Measurements from ENCODE around the gene NSL1. TPM values are rescaled to one million over a fixed set of nuclear protein-coding genes. Genes with fewer than 3 reads are reported as not detected.

Gene NSL1
- total RNA-seq, 2 donors from 2014 or later: 17.1 to 33.9 TPM

- no peak for TF ChIP-seq CTCF (IDR thresholded peaks at IDR 0.05)
- H3K36me3 ChIP-seq: no peaks in the 10 kb centered on the region
- DNase-seq: peak; percentile 43
- H3K9me3 ChIP-seq: no peaks in the 10 kb centered on the region
- H3K27me3 ChIP-seq: peaks cover 57% of the 10 kb centered on the region
- intact Hi-C loops (cut with DNase I): no loop called here
- H3K4me3 ChIP-seq: peak overlapping the region; percentile 53
- peak overlapping the region; percentile 62 for H3K27ac ChIP-seq
- H3K4me1 ChIP-seq: peaks cover 11% of the 10 kb centered on the region
- H3K9ac ChIP-seq (ENCODE audit: low read depth in 2 of 2, low read length in 2 of 2): no peak overlapping the region
Observed at GRCh38 chr1:212700892-212701819, 90.4 kb downstream of the NSL1 start.

GRCh38 chr1:212700223-212700891, 91.2 kb downstream of the NSL1 start:
- Histone ChIP-seq H3K27ac (peak overlapping the region; percentile 62), H3K9ac (ENCODE audit: low read depth in 2 of 2, low read length in 2 of 2) (peak overlapping the region in 1 of 2 donors; percentile 50), H3K27me3 (peaks cover 52% of the 10 kb centered on the region), H3K4me3 (peak overlapping the region; percentile 53), H3K4me1 (peaks cover 11% of the 10 kb centered on the region), H3K36me3 (no peaks in the 10 kb centered on the region), H3K9me3 (no peaks in the 10 kb centered on the region)
- no peak for TF ChIP-seq CTCF (IDR thresholded peaks at IDR 0.05)
- intact Hi-C loops (cut with DNase I): no loop called here
- peak; percentile 38 for DNase-seq

GRCh38 chr1:212699625-212700222, 91.9 kb downstream of the NSL1 start, which contains the start of gene BATF3:
TSS of gene BATF3 (minus strand) at chr1:212699840. CDS start at chr1:212699762, 78 bp downstream.
- Histone ChIP-seq H3K27ac (peak within 1 kb of the TSS; percentile 62), H3K36me3 (no peaks in the 10 kb centered on the region), H3K4me1 (peaks cover 11% of the 10 kb centered on the region), H3K9me3 (no peaks in the 10 kb centered on the region), H3K27me3 (peaks cover 52% of the 10 kb centered on the region), H3K4me3 (peak within 1 kb of the TSS; percentile 53), H3K9ac (ENCODE audit: low read depth in 2 of 2, low read length in 2 of 2) (peak within 1 kb of the TSS; percentile 29 to 58)
- DNase-seq: peak; percentile 42
- intact Hi-C loops (cut with DNase I): no loop called here
- TF ChIP-seq CTCF (IDR thresholded peaks at IDR 0.05): no peak

GRCh38 chr1:212699104-212699624, 92.4 kb downstream of the NSL1 start:
- Histone ChIP-seq H3K36me3 (no peaks in the 10 kb centered on the region), H3K9ac (ENCODE audit: low read depth in 2 of 2, low read length in 2 of 2) (peak overlapping the region; percentile 29 to 58), H3K9me3 (no peaks in the 10 kb centered on the region), H3K4me3 (peak overlapping the region; percentile 53), H3K27ac (no peak overlapping the region), H3K27me3 (peaks cover 50% of the 10 kb centered on the region), H3K4me1 (peaks cover 11% of the 10 kb centered on the region)
- peak; percentile 29 for DNase-seq
- intact Hi-C loops (cut with DNase I): no loop called here
- peak; percentile 35 for TF ChIP-seq CTCF (IDR thresholded peaks at IDR 0.05)
